Activated CD4-positive, alpha-beta T cell treated with anti-CD3 and anti-CD28 coated beads, Interleukin-2, amount 50 U/mL, for 48 hours (primary cell): Measurements from ENCODE around the gene AKAP13.
"Not testable (repeated sequence)": the region's sequence is repeated elsewhere in the genome, so short reads cannot be mapped to it uniquely, and the experiment has no call there.

ENCODE experiments used
- DNase-seq, 2 experiments: peaks; one replicate each; pipeline ENCODE4 v3.0.0-alpha.2; 2020

AKAP13 gene, protein sequence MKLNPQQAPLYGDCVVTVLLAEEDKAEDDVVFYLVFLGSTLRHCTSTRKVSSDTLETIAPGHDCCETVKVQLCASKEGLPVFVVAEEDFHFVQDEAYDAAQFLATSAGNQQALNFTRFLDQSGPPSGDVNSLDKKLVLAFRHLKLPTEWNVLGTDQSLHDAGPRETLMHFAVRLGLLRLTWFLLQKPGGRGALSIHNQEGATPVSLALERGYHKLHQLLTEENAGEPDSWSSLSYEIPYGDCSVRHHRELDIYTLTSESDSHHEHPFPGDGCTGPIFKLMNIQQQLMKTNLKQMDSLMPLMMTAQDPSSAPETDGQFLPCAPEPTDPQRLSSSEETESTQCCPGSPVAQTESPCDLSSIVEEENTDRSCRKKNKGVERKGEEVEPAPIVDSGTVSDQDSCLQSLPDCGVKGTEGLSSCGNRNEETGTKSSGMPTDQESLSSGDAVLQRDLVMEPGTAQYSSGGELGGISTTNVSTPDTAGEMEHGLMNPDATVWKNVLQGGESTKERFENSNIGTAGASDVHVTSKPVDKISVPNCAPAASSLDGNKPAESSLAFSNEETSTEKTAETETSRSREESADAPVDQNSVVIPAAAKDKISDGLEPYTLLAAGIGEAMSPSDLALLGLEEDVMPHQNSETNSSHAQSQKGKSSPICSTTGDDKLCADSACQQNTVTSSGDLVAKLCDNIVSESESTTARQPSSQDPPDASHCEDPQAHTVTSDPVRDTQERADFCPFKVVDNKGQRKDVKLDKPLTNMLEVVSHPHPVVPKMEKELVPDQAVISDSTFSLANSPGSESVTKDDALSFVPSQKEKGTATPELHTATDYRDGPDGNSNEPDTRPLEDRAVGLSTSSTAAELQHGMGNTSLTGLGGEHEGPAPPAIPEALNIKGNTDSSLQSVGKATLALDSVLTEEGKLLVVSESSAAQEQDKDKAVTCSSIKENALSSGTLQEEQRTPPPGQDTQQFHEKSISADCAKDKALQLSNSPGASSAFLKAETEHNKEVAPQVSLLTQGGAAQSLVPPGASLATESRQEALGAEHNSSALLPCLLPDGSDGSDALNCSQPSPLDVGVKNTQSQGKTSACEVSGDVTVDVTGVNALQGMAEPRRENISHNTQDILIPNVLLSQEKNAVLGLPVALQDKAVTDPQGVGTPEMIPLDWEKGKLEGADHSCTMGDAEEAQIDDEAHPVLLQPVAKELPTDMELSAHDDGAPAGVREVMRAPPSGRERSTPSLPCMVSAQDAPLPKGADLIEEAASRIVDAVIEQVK (N-terminal part only)

GRCh38 chr15:85380217-85380811 is at the start of gene AKAP13:
AKAP13 (plus strand) TSS chr15:85380603; CDS start chr15:85485721, 105,118 bp downstream.
- peak; percentile 93 to 96 for DNase-seq

GRCh38 chr15:85330901-85331588 is 49.4 kb upstream of the AKAP13 start:
- peak; percentile 73 to 82 for DNase-seq

GRCh38 chr15:85331655-85332285 is 48.6 kb upstream of the AKAP13 start:
- DNase-seq = no peak

DNA sequence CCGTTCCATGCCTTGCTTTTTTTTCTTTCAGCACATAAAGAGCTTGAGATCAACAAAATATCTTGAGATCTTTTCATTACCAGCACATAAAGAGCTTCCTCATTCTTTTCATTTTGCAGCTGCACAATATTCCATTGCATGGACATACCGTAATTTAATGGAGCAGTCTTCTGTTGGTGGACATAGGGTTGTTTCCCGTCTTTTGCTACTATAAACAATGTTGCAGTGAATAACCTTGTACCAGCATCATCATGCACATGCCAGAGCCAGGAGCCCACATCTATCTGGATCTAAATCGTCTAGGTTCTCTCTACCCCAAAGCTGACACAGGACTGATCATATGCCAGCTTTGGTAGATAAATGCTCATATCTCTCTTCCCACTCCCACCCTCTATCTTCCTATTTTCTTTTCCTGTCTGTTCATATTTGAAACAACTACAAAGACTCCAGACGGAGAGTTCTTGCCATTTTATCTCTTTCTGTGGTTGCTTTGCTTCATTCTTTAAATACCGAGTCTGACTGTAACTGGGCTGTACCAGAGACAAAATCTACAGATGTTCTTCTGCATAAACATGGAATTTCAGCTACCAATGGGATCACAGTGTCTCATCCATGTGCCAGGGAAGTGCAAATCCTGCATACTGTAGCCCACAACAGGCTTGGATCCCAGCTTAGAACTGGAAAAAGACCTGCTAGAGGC is 47.1 kb upstream of the AKAP13 start:
- DNase-seq = no peak

GRCh38 chr15:85334241-85334640 is 46.2 kb upstream of the AKAP13 start:
- DNase-seq = no peak

- DNase-seq = no peak
Measured at GRCh38 chr15:85335193-85335942, 45.0 kb upstream of the AKAP13 start.

DNA sequence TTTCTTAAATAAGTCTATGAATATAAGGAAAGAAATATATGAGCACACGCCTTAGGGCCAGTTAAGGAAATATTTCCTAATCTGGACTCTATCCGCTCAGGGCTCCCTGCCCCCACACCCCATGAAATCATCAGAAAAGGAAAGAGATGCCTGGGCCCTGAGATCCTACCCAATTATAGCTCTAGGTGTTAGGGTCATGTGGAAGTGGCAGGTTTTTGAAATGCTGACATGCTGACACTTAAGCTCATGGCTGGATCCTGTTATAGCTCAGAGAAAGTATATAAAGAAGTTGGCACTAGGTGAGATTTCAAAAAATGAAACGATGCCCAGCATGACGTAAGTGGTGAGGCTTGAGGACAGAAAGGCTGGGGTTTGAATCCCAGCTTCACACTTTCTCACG is 43.5 kb upstream of the AKAP13 start:
- no peak for DNase-seq

DNA sequence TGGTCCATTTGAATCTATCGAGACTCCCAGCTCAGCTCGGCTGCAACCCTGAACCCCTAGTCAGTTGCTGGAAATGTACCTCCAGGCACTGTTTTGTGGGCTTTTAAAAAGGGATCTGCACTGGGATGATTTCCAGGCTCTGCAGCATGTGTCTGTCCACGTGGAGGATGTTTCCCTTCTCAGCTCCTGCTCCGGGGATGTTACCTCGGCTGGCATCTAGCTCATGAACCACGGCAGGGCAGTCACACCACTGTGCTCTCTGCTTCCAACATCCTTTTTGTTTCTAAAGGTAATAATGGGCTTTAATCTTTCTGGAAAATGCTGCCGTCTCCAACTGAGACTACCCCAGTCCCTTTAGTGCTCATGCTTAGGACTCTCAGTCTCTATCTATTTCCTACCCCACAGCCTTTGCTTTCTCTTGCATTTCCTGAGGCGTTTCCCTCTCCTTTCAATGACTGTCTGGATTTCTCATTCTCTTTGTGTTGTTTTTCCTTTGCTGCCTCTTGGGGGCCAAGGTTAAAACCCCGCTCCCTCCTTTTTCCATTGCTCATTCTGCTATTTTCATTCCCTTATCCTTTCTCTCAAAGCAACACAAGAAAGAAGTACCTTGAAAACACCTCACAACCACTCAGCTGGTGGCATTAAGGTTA is 42.9 kb upstream of the AKAP13 start:
- no peak for DNase-seq

DNA sequence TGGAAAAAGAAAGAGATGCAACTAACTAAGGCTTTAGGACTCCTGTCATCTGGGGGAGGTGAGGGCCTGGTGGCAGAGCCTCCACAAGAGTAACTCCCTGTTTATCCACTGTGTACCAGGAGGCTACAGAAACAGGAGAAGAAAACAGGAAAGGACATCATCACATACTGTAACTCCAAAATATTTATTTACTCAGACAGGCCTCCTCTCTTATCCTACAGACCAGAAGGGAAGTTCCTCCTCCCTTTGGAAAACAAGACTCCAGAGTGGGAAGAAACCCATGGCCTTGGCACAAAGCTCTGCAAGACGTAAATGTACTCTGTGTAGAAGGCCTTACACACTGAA is 40.1 kb upstream of the AKAP13 start:
- no peak for DNase-seq

DNA sequence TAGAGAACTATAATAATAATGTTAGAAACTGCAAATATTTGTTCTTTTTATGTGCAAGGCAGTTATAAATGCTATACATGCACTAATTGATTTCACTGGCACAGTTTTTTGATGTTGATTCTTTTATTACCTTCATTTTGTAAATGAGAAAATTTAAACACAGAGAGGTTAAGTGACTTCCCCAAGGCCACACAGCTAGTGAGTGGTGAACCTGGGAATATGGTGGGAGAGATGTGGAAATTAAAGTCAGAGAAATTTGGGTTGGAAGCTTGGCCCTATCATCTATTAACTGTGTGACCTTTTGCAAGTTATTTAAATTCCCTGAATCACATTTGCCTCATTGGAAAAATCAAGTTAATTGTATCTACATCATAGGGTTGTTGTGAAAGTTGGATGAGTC is 39.6 kb upstream of the AKAP13 start:
- no peak for DNase-seq

GRCh38 chr15:85342163-85342562 is 38.2 kb upstream of the AKAP13 start:
- DNase-seq = not testable (repeated sequence)

DNA sequence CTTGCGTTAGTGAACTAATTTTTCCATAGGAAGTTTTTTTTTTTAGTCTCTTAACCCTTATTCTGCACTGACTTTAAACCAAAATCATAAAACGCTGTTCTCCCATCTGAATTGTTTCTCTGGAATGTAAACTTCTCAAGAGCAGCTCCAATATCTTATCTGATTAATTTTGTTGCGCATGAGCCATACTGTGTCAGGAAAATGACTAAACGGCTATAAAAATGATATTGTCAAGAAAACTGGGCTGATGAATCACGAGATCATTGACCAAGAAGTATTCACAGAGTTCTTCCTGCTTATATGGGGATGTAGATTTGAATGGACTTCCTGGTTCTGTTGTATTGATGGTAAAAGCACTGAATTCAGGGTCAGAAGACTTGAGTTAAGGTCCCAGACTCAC is 37.0 kb upstream of the AKAP13 start:
- DNase-seq = not testable (repeated sequence)

- not testable (repeated sequence) for DNase-seq
Measured at GRCh38 chr15:85344241-85344640, 36.2 kb upstream of the AKAP13 start.

- DNase-seq = not testable (repeated sequence)
Measured at GRCh38 chr15:85344653-85345114, 35.7 kb upstream of the AKAP13 start.

- not testable (repeated sequence) for DNase-seq
Measured at GRCh38 chr15:85345196-85345918, 35.0 kb upstream of the AKAP13 start.

GRCh38 chr15:85346462-85347084 is 33.8 kb upstream of the AKAP13 start:
- DNase-seq = not testable (repeated sequence)

GRCh38 chr15:85347264-85348047 is 32.9 kb upstream of the AKAP13 start:
- DNase-seq = not testable (repeated sequence)
